Ammon's horn (tissue), 1 donor: ENCODE measurements around the gene TRIM36.

Experiments
- DNase-seq: peaks from one replicate; pipeline ENCODE4 v3.0.0-alpha.2; 2016; ENCODE audit warnings: low spot score

The TRIM36 gene

GRCh38 chr5:115169487-115170133 lies at the start of gene TRIM36:
Gene TRIM36 (minus strand): TSS chr5:115169908. CDS start chr5:115169634, 274 bp downstream.
- DNase-seq, result peak; percentile 94

- no peak for DNase-seq
Measured at GRCh38 chr5:115214541-115214940, 44.8 kb upstream of the TRIM36 start.

GRCh38 chr5:115209279-115209678 lies 39.6 kb upstream of the TRIM36 start:
- DNase-seq, result peak; percentile 71

- no peak for DNase-seq
Measured at GRCh38 chr5:115202952-115203351, 33.2 kb upstream of the TRIM36 start.

GRCh38 chr5:115196161-115196560 lies 26.5 kb upstream of the TRIM36 start:
- DNase-seq, result no peak

- DNase-seq, result peak; percentile 18
Measured at GRCh38 chr5:115194676-115195075, 25.0 kb upstream of the TRIM36 start.

- DNase-seq, result no peak
Measured at GRCh38 chr5:115193295-115193694, 23.6 kb upstream of the TRIM36 start.

- no peak for DNase-seq
Measured at GRCh38 chr5:115192098-115192497, 22.4 kb upstream of the TRIM36 start.

GRCh38 chr5:115191474-115192031 lies 21.8 kb upstream of the TRIM36 start:
- DNase-seq, result no peak

- DNase-seq, result no peak
Measured at GRCh38 chr5:115190388-115190787, 20.7 kb upstream of the TRIM36 start.

- DNase-seq, result no peak
Measured at GRCh38 chr5:115189866-115190265, 20.2 kb upstream of the TRIM36 start.

- no peak for DNase-seq
Measured at GRCh38 chr5:115186794-115187193, 17.1 kb upstream of the TRIM36 start.

- no peak for DNase-seq
Measured at GRCh38 chr5:115184770-115185169, 15.1 kb upstream of the TRIM36 start.

GRCh38 chr5:115181757-115182156 lies 12.0 kb upstream of the TRIM36 start:
- no peak for DNase-seq

GRCh38 chr5:115180165-115180709 lies 10.5 kb upstream of the TRIM36 start:
- peak; percentile 31 for DNase-seq

GRCh38 chr5:115179394-115180164 lies 9.9 kb upstream of the TRIM36 start:
- no peak for DNase-seq

GRCh38 chr5:115179030-115179393 lies 9.3 kb upstream of the TRIM36 start:
- DNase-seq, result peak; percentile 24

GRCh38 chr5:115170929-115171510 lies 1.3 kb upstream of the TRIM36 start:
- peak; percentile 51 for DNase-seq

- no peak for DNase-seq
Measured at GRCh38 chr5:115170134-115170928, 623 bp upstream of the TRIM36 start.

GRCh38 chr5:115168829-115169486 lies 750 bp downstream of the TRIM36 start:
- DNase-seq, result peak; percentile 22

- no peak for DNase-seq
Measured at GRCh38 chr5:115166744-115167393, 2.8 kb downstream of the TRIM36 start.
